Umbilical cord (tissue), 2 donors: ENCODE measurements around the gene PAGE2. TPM values are rescaled to one million over a fixed set of nuclear protein-coding genes. Genes with fewer than 3 reads are reported as not detected.
"Not testable (repeated sequence)": the region's sequence is repeated elsewhere in the genome, so short reads cannot be mapped to it uniquely, and the experiment has no call there.

Source experiments
- DNase-seq: peaks from one replicate; pipeline ENCODE4 v3.0.0-alpha.2; 2015; ENCODE audit warnings: low spot score
- total RNA-seq: library from RNA; depleted of rRNA; stranded (reverse); fragments of >200 nt; gene quantifications from one replicate; pipeline ENCODE4 v1.2.3, GENCODE V29; 2014; ENCODE audit warnings: low replicate concordance; ENCODE audit not compliant: insufficient read depth

The PAGE2 gene
- total RNA-seq, 1 donor from 2014 or later, result not detected

DNA sequence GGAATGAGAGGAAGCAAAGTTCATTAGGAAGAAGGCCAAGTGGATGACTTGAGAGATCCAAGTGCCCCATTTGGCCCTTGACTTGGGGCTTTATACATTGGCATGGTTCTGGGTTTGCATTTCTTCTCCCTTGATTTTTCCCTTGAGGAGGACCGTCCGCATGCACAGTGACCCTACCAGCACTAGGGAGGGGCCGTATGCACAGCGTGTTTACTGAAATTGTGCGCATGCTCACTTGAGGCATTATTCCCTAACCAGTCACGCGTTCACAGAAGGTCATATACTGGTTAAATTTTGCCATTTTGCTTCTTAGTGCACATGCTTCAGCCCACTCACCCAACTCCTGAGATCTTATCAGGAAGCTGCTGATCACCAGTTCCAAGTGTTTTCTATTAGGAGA lies 35.1 kb downstream of the PAGE2 start:
- no peak for DNase-seq

DNA sequence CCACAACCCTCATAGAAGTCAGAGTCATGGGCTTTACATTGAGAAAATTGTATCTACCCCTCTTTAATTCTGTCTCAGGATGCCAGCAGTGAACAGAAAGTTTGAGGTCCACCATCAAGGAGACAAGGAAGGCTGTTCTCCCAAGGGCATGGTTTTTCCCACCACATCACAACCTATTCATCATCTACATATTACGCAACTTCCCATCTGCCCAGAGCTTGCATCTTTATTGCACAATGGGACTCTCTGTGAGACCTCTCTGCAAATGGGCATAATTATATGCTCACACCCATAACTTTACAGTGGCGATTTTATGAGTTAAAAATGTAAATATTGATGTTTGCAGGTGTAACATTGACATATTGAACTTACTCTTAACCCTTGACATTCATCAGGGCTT lies 38.9 kb downstream of the PAGE2 start:
- no peak for DNase-seq

DNA sequence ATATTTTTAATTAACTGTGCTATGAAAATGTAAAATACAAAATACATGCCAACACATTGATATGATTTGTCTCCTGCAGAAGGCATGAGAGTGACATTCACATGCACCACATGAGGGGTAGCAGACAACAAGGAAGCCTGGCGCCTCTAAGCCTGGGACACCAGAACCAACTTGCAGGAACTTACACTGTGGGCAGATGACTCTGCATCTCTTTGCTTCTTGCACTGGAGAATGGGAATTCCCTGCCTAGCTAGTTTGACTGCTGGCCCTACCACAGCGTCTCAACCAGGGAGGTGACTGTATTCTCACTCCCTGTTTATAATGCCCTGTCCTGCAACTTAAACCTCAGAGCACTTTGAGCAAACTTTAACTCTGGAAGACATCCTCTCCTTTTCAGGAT lies 40.5 kb downstream of the PAGE2 start:
- no peak for DNase-seq

GRCh38 chrX:55130481-55130880 lies 41.7 kb downstream of the PAGE2 start:
- no peak for DNase-seq

DNA sequence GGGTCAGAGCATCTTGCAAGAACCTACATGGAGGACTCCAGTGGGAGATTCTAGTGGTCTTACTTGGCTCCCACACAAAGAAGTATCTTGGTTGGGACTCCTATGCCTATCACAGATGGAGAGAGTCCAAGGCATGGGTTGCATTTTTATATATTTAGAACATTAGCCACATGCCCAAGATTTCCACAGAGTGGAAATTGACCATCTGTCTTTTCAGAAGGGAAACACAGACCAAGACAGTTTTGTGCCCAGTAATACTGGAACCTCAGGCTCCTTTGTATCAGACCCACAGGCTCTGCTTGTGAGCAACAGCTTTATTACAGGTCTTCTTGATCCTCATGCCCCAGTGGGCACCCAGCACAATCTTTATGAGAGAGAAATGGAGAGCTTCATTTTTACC lies 43.6 kb downstream of the PAGE2 start:
- no peak for DNase-seq

- peak; percentile 45 for DNase-seq
Observed at GRCh38 chrX:55135171-55135570, 46.4 kb downstream of the PAGE2 start.

GRCh38 chrX:55140800-55141199 lies 52.0 kb downstream of the PAGE2 start:
- not testable (repeated sequence) for DNase-seq

Other genes starting within 250 kb of the PAGE2 start
- gene TRO, start 168.2 kb upstream of the PAGE2 start, total RNA-seq, result 34.2 TPM
- not detected for gene PFKFB1, start 94.8 kb upstream of the PAGE2 start, total RNA-seq
- 4.3 TPM for gene APEX2, start 88.7 kb upstream of the PAGE2 start, total RNA-seq
- gene ALAS2, start 58.0 kb upstream of the PAGE2 start, total RNA-seq, result 160 TPM
- gene PAGE2B, start 14.0 kb upstream of the PAGE2 start, total RNA-seq, result not detected
- not detected for gene PAGE5, start 131.3 kb downstream of the PAGE2 start, total RNA-seq
- not detected for gene PAGE3, start 175.9 kb downstream of the PAGE2 start, total RNA-seq